ENCODE data around the gene USH1C. TPM values are rescaled to one million over a fixed set of nuclear protein-coding genes. Genes with fewer than 3 reads are reported as not detected.

USH1C gene
- total RNA-seq, 2 donors from 2014 or later = 159 to 181 TPM

DNA sequence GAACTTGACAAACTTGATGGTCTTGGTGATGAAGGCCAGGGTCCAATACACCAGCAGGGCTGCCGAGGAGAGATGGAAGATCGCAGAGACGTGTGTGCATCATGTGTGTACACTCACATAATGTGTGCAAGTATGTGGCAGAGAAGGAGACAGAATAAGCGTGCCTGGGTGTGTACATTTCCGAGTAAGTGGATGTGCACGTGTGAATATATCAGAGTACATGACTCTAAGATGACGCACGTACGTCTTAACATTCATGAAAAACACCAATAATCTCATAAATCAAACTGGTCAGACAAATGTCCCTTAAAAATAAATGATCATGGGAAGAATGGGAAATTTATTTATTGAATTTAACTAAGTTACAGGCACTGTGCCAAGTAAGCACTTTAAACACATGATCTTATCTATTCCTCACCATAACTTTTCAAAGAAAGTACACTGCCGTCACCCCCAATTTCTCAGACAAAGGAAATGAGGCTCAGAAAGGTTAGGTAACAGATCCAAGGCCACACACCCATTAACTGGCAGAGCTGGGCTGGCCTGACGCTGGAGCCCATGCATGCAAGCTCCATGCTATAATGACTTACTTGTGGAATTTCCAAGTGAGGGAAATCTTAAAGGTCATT lies 80.6 kb downstream of the USH1C start:
- DNase-seq = no peak
- intact Hi-C loops (cut with DNase I, micrococcal nuclease) = no loop called here
- no peak for ATAC-seq

DNA sequence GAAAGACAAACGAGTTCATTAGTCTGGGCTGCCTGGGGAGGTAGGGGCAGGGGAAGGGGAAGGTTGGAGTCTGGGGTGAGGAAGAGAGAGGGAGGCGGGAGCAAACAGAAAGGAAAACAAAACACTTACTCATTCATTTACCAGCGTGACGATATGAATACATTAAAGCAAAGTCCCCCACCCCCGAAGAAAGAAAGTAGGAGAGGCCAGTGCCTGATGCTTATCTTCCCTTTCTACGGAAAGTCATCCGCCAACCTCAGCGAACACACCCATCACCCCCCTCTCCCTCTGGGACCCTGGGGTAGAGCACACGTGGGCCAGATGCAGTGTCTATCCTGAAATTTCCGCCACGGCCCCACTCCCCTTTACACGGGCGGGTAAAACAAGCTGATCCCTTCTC lies 81.3 kb downstream of the USH1C start:
- ATAC-seq (no peak), DNase-seq (no peak)
- intact Hi-C loops (cut with DNase I, micrococcal nuclease) = no loop called here

DNA sequence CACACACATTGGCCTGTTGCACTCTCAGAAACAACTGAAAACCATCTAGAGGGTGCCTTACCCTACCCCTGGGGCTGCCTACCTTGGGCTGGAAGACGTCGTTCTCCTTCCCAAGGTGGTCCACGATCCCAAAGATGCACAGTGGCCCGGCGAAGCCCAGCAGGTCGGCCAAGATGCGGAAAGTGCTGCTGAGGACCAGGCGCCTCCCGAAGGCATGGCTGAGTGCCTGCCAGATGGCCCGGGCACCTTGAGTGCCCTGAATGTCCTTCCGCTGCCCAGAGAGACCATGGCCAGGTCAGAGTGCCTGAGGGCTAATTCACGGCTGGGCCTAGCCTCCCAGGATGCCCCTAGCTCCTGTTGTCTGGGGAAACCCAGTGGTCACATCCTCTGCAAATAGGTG lies 83.8 kb downstream of the USH1C start:
- DNase-seq (no peak), ATAC-seq (no peak)
- intact Hi-C loops (cut with DNase I, micrococcal nuclease) = no loop called here

DNA sequence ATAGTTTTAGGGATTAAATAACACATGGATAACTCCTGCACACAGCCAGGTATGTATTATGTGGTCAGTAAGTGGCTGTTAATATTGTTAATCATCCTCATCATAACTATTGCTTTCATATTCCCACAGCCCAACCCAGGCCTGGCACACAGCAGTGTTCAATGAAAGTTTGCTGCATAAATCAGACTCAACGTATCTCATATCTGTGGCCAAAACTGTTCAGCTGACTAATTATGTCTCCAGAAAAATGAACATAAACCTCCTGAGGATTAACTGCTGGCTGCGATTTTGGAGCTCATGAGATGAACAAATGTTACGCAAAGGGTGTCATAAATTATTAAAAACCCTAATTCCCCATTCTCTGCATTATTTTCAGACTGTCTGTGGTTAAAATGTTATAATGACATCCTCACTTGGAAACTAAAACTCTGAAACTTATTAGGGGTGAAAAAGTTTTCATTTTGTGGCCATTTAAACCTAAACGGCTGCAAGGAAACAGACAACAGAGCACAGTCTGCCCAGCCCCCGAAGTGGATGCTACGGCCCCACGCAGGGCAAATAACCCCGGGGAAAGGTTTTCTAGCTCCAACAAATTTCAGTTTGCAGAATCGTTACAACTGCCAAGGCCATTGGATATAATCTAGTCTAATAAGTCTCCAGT lies 84.8 kb downstream of the USH1C start:
- intact Hi-C loops (cut with DNase I, micrococcal nuclease) = no loop called here
- no peak for ATAC-seq
- DNase-seq = no peak

DNA sequence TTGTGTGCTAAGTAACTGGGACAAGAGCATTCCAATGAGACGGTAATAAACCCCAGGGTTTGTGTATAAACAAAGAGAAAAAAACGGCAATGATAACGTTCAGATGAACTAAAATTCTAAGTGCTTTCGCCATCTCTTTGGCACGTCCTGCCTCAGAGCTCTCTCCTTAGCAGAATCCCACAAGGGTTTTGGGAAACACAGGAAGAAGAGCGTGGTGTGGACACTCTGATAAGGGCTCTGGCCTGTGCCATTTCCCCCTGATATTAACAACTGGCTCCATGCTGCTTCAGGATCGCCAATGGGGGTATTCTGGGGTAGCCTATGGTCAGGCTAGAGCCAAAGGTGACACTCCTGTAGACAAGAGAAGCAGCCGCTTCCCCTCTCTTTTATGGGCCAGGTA lies 85.9 kb downstream of the USH1C start:
- ATAC-seq (no peak), DNase-seq (no peak)
- intact Hi-C loops (cut with DNase I, micrococcal nuclease) = no loop called here

DNA sequence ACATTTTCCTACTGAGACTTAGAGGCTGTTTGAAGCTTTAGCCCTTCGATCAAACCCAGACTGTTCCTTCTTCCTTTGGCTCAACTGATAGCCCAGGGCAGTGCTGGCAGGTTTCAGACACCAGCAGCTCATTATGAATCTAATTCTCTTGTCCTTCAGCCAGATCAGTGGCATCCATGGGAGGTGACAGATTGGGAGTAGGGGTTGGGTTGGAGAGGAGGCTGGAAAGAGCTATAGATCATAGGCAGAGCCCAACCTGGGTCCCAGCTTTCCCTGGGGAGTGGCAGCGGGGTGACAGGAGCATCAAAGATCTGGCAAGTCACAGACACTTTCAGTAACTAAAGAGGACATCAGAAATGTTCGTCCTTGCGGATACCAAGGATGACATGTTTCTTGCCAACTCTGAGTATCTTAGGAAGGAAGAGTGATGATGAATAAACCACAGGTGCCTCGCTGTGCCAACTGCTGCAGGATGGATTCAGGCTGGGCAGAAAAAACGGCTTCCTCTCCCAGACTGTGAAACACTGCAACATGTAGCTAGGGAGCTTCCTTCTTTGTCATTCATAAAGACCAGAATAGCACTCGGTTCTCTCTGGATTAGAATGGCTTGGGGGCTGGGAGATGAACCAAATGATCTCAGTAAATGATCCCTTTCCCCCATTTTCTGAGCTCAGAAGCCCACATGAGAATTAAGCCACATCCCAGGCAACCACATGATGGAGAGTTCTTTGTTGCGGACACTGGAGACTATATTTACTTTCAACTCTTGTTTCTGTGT lies 86.6 kb downstream of the USH1C start:
- DNase-seq = no peak
- ATAC-seq = no peak
- intact Hi-C loops (cut with DNase I, micrococcal nuclease) = no loop called here

DNA sequence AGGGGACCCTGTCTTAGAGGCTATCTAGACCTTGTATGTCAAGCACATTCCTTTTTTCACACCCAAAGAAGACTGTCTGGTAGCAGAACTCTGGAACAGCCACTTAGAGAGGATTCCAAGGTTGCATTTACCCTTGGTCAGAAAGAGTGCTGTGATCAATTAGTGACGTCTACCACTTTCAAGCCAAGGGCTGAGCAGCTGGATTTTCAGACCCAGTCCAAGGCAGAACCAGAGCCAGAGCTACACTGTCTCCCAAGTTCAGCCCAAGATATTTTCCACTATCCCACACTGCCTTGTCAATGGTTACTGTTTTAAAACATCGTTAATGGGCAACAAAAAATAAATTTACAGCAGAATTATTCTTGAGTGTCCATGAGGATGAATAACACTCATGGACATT lies 91.5 kb downstream of the USH1C start:
- DNase-seq (no peak), ATAC-seq (no peak)
- intact Hi-C loops (cut with DNase I, micrococcal nuclease) = no loop called here

DNA sequence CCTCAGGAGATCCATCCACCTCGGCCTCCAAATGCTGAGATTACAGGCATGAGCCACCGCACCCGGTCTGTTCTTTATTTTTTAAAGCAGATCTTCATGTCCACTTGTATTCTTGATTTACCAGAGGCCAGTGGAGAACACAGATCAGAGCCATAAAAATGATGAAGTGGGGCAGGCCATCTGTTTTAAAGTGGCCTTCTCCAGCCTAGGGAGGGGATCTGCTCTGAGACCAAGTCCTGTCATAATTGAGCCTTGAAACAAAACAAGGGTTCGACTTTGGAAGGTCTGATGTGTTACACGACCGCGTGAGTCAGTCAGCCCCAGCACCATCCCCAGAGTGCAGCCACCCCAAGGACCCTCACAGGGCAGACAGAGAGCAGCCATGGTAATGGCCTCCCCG lies 95.1 kb downstream of the USH1C start:
- no peak for ATAC-seq
- no peak for DNase-seq
- intact Hi-C loops (cut with DNase I, micrococcal nuclease) = no loop called here

DNA sequence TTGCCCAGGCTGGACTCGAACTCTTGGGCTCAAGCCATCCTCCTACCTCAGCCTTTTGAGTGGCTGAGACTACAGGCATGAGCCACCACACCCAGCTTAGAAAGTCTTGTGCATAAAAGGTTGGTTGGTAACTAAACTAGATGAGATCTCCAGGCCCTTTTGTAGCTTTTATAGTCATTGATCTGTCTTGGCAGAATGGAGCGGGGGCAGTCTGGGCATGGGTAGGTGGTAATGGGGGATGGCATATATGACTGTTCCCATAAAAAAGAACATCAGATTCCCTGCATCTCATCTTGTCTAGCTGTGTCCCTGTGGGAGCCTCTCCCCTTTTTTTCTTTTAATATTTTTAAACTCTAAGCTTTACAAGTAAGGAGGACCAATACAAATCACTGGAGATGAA lies 97.7 kb downstream of the USH1C start:
- intact Hi-C loops (cut with DNase I, micrococcal nuclease) = no loop called here
- no peak for ATAC-seq
- no peak for DNase-seq

DNA sequence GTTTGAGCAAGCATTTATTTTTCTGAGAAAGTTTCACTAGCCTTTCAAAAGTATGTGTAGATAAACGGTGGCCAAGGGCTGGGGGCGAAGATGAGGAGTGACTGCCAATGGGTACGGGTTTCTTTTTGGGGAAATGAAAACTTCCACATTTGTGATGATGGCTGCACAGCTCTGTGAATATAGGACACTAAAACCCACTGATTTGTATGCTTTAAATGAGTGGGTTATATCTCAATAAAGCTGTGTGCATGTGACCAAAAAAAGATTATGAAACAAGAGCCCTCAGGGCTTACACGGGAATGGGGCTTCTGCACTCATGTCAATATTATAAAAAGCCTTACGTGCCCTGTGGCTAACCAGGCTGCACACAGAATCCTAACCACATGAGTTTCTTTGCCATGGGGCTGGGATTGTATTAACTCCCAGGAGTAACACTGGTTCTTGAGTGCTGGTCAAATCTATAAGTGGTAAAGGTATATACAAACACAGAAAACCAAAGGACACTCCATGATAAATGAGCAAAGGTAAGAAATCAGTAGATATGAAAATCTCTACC lies 98.9 kb downstream of the USH1C start:
- DNase-seq = no peak
- intact Hi-C loops (cut with DNase I, micrococcal nuclease) = no loop called here
- ATAC-seq = no peak

DNA sequence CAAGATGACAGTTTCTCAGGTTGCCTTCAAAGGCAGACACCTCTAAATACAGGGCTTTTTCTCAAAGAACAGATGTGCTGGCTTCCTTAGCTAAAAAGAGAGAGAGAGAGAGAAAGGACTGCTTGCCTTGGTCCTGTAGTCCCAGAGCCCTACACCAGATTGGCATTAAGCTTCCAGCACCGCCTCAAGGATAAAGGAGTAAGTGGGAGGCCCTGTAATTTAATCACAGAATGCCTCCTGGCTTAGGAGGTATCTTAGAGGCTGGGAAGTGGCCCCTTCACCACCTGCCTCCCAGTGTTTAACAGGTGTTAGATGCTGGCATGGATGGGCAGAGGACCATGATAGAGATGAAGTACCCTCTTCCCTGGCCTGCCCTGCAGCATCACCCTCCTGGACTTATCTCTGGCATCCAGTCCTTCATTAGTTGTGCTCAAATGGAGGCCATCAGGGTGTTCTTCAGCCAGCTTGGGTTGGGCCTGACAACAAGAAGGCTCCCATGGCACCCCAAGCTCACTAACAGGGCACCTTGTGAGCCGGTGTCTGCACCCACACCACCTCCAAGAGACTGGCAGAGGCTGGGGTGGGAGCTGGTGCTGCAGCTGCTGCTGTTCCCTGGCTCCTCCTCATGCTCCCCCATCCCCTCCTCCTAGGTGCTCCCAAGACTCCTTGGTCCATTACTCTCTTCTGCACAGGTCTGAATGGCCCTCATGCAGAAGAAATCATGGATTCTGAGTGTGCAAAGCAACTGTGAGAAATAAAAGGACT lies 100.1 kb downstream of the USH1C start:
- intact Hi-C loops (cut with DNase I, micrococcal nuclease) = no loop called here
- no peak for DNase-seq
- no peak for ATAC-seq

Other genes with a start within 250 kb of the USH1C start
- 10 to 100 TPM; 13.1 to 16.5 TPM for gene NCR3LG1, start 192.6 kb downstream of the USH1C start, total RNA-seq
- gene KCNJ11, start 155.8 kb downstream of the USH1C start, total RNA-seq = 1 to 10 TPM; 2.1 to 6.9 TPM
- 1 to 10 TPM; 4.1 to 5.1 TPM for gene ABCC8, start 67.6 kb downstream of the USH1C start, total RNA-seq
- gene OTOG, start 2.8 kb upstream of the USH1C start, total RNA-seq = not detected
- gene MYOD1, start 175.2 kb upstream of the USH1C start, total RNA-seq = not detected
- under 1 TPM; 0.37 to 0.50 TPM for gene KCNC1, start 190.4 kb upstream of the USH1C start, total RNA-seq